Left renal cortex interstitium (tissue), 4 donors: ENCODE data around the gene EFHD2. TPM values are rescaled to one million over a fixed set of nuclear protein-coding genes. Genes with fewer than 3 reads are reported as not detected.
"Not testable (repeated sequence)": the region's sequence is repeated elsewhere in the genome, so short reads cannot be mapped to it uniquely, and the experiment has no call there.

Experiments
- DNase-seq, 4 donors: peaks; one replicate each; pipeline ENCODE4 v3.0.0-alpha.2; 2013; ENCODE audit warnings: low read depth in 4 of 4, low spot score in 2 of 4, missing footprints in 1 of 4
- polyA plus RNA-seq, 4 donors: library from polyadenylated mRNA; unstranded; fragments of 120-200 nt; gene quantifications; one replicate each; pipeline ENCODE4 v1.2.1, GENCODE V29; 2013; ENCODE audit not compliant: insufficient read length in 4 of 4

The EFHD2 gene
- polyA plus RNA-seq: 10 to 100 TPM; 10.3 to 18.8 (median 15.6) TPM

- peak in 2 of 4 donors; percentile 75 to 83 for DNase-seq
Observed at GRCh38 chr1:15409388-15410222, at the start of gene EFHD2. Gene EFHD2, plus strand, starts transcription at chr1:15409888. Its CDS starts 84 bp downstream, at chr1:15409972.

GRCh38 chr1:15360700-15361099, 49.0 kb upstream of the EFHD2 start:
- DNase-seq: no peak

- no peak for DNase-seq
Observed at GRCh38 chr1:15362096-15362736, 47.5 kb upstream of the EFHD2 start.

- no peak for DNase-seq
Observed at GRCh38 chr1:15362737-15363128, 47.0 kb upstream of the EFHD2 start.

GRCh38 chr1:15364740-15365139, 44.9 kb upstream of the EFHD2 start:
- no peak for DNase-seq

GRCh38 chr1:15368888-15369287, 40.8 kb upstream of the EFHD2 start:
- no peak for DNase-seq

- DNase-seq: no peak
Observed at GRCh38 chr1:15370268-15370667, 39.4 kb upstream of the EFHD2 start.

GRCh38 chr1:15370781-15371520, 38.7 kb upstream of the EFHD2 start:
- no peak for DNase-seq

- DNase-seq: no peak
Observed at GRCh38 chr1:15371610-15372545, 37.8 kb upstream of the EFHD2 start.

- DNase-seq: no peak
Observed at GRCh38 chr1:15378729-15379128, 31.0 kb upstream of the EFHD2 start.

GRCh38 chr1:15379151-15379550, 30.5 kb upstream of the EFHD2 start:
- not testable (repeated sequence) for DNase-seq

- no peak for DNase-seq
Observed at GRCh38 chr1:15380601-15381508, 28.8 kb upstream of the EFHD2 start.

- no peak for DNase-seq
Observed at GRCh38 chr1:15381805-15382204, 27.9 kb upstream of the EFHD2 start.

GRCh38 chr1:15382601-15383518, 26.8 kb upstream of the EFHD2 start:
- DNase-seq: no peak

- no peak for DNase-seq
Observed at GRCh38 chr1:15383810-15384209, 25.9 kb upstream of the EFHD2 start.

- DNase-seq: no peak
Observed at GRCh38 chr1:15384301-15384901, 25.3 kb upstream of the EFHD2 start.

GRCh38 chr1:15385420-15385819, 24.3 kb upstream of the EFHD2 start:
- DNase-seq: no peak
